HG03558 (cell line): ENCODE data around the gene UPK1B.
"Not testable (repeated sequence)": the region's sequence is repeated elsewhere in the genome, so short reads cannot be mapped to it uniquely, and the experiment has no call there.

ENCODE experiments used
- ATAC-seq: cut with Tn5 transposase; IDR thresholded peaks from one replicate; pipeline ENCODE4 v1.9.1; 2021; ENCODE audit warnings: moderate number of reproducible peaks; ENCODE audit not compliant: unreplicated experiment; ENCODE audit errors: extremely low read depth

The UPK1B gene

DNA sequence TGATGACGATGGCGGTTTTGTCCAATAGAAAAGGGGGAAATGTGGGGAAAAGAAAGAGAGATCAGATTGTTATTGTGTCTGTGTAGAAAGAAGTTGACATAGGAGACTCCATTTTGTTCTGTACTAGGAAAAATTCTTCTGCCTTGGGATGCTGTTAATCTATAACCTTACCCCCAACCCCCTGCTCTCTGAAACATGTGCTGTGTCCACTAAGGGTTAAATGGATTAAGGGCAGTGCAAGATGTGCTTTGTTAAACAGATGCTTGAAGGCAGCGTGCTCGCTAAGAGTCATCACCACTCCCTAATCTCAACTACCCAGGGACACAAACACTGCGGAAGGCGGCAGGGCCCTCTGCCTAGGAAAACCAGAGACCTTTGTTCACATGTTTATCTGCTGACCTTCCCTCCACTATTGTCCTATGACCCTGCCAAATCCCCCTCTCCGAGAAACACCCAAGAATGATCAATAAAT is 69.7 kb downstream of the UPK1B start:
- not testable (repeated sequence) for ATAC-seq

DNA sequence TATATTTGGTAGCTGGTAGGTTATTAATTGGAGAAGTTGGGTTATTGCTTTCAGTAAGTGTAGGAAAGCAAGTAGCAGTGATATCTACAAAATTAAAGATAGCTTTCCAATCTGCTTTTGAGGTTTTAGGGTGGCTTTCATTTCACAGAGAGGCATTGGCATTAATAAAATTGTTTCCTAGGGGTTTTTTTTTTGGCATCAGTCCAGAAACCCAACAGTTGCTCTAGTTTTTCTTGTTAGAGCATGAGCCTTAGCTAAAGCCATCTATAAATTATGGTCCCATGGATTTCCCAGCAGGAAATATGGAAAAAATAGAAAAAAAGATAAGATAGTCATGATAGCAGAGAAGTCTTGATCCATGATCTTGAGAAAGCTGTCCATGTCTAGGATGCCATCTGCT is 70.3 kb downstream of the UPK1B start:
- no peak for ATAC-seq

DNA sequence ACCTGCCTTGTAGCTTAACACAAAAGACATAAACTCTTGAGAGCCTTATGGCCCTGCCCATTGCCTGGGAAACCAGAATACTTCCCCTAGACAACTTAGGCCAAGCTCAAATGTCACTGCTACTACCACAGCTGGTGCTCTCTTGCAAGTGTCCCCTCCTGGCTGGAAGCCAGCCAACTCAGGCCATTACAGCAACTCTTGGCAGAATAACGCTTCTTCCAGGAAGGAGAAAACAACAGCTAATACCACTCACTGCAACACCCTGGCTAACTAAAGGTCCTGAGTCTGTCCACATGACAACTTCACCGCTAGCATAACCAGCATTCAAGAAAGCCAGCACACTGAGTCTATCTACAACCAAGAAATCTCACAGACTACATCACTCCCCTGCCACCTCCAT is 72.4 kb downstream of the UPK1B start:
- no peak for ATAC-seq
